KOPT-K1 (cell line): ENCODE measurements around the gene MAPK4.

Source experiments
- H3K27ac ChIP-seq: fragments of 200-600 bp; sonication (generic); 2 replicates; pipeline ENCODE4 v1.5.1; 2016; ENCODE audit warnings: antibody characterized with exemption, mild to moderate bottlenecking, low read depth, low read length; ENCODE audit not compliant: poor library complexity, severe bottlenecking
- H3K36me3 ChIP-seq: fragments of 200-600 bp; sonication (generic); 2 replicates; pipeline ENCODE4 v1.5.1; 2017; ENCODE audit warnings: antibody characterized with exemption, mild to moderate bottlenecking, low read length, moderate library complexity; ENCODE audit not compliant: insufficient read depth
- H3K9me3 ChIP-seq: fragments of 200-600 bp; sonication (generic); 2 replicates; pipeline ENCODE4 v1.5.1; 2017; ENCODE audit warnings: antibody characterized with exemption, low read length, mild to moderate bottlenecking; ENCODE audit not compliant: insufficient read depth, poor library complexity, severe bottlenecking

MAPK4 gene

GRCh38 chr18:50623694-50624352 is 63.9 kb downstream of the MAPK4 start:
- no peak overlapping the region for H3K27ac ChIP-seq

GRCh38 chr18:50624981-50625380 is 65.1 kb downstream of the MAPK4 start:
- H3K36me3 ChIP-seq, result no peaks in the 10 kb centered on the region
- H3K9me3 ChIP-seq, result no peaks in the 10 kb centered on the region
- H3K27ac ChIP-seq, result no peak overlapping the region

More at GRCh38 chr18:50623694-50624352, 63.9 kb downstream of the MAPK4 start:
- Histone ChIP-seq H3K9me3 (no peaks in the 10 kb centered on the region), H3K36me3 (no peaks in the 10 kb centered on the region)

GRCh38 chr18:50626317-50626716 is 66.4 kb downstream of the MAPK4 start:
- Histone ChIP-seq H3K9me3 (no peaks in the 10 kb centered on the region), H3K27ac (no peak overlapping the region), H3K36me3 (no peaks in the 10 kb centered on the region)

GRCh38 chr18:50627594-50628532 is 68.0 kb downstream of the MAPK4 start:
- Histone ChIP-seq H3K36me3 (no peaks in the 10 kb centered on the region), H3K9me3 (no peaks in the 10 kb centered on the region), H3K27ac (no peak overlapping the region)

GRCh38 chr18:50628533-50628905 is 68.6 kb downstream of the MAPK4 start:
- Histone ChIP-seq H3K9me3 (no peaks in the 10 kb centered on the region), H3K36me3 (no peaks in the 10 kb centered on the region), H3K27ac (no peak overlapping the region)

GRCh38 chr18:50629148-50629631 is 69.3 kb downstream of the MAPK4 start:
- Histone ChIP-seq H3K36me3 (no peaks in the 10 kb centered on the region), H3K9me3 (no peaks in the 10 kb centered on the region), H3K27ac (no peak overlapping the region)

- no peaks in the 10 kb centered on the region for H3K36me3 ChIP-seq
- H3K9me3 ChIP-seq, result no peaks in the 10 kb centered on the region
- no peak overlapping the region for H3K27ac ChIP-seq
Measured at GRCh38 chr18:50630895-50631294, 71.0 kb downstream of the MAPK4 start.

- Histone ChIP-seq H3K27ac (no peak overlapping the region), H3K9me3 (no peaks in the 10 kb centered on the region)
Measured at GRCh38 chr18:50632895-50633515, 73.1 kb downstream of the MAPK4 start.

GRCh38 chr18:50633992-50634391 is 74.1 kb downstream of the MAPK4 start:
- no peak overlapping the region for H3K27ac ChIP-seq
- no peaks in the 10 kb centered on the region for H3K9me3 ChIP-seq
- no peaks in the 10 kb centered on the region for H3K36me3 ChIP-seq

More at GRCh38 chr18:50632895-50633515, 73.1 kb downstream of the MAPK4 start:
- H3K36me3 ChIP-seq, result no peaks in the 10 kb centered on the region

- no peak overlapping the region for H3K27ac ChIP-seq
- H3K36me3 ChIP-seq, result no peaks in the 10 kb centered on the region
- no peaks in the 10 kb centered on the region for H3K9me3 ChIP-seq
Measured at GRCh38 chr18:50636366-50637057, 76.6 kb downstream of the MAPK4 start.

GRCh38 chr18:50638016-50638883 is 78.4 kb downstream of the MAPK4 start:
- Histone ChIP-seq H3K27ac (no peak overlapping the region), H3K36me3 (no peaks in the 10 kb centered on the region), H3K9me3 (no peaks in the 10 kb centered on the region)

- Histone ChIP-seq H3K36me3 (no peaks in the 10 kb centered on the region), H3K27ac (no peak overlapping the region), H3K9me3 (no peaks in the 10 kb centered on the region)
Measured at GRCh38 chr18:50638884-50639420, 79.1 kb downstream of the MAPK4 start.

GRCh38 chr18:50639711-50640110 is 79.8 kb downstream of the MAPK4 start:
- H3K27ac ChIP-seq, result no peak overlapping the region
- H3K9me3 ChIP-seq, result no peaks in the 10 kb centered on the region
- no peaks in the 10 kb centered on the region for H3K36me3 ChIP-seq

- Histone ChIP-seq H3K9me3 (no peaks in the 10 kb centered on the region), H3K36me3 (no peaks in the 10 kb centered on the region), H3K27ac (no peak overlapping the region)
Measured at GRCh38 chr18:50642439-50642838, 82.6 kb downstream of the MAPK4 start.
